Prostate gland (tissue), 2 donors: ENCODE data around the gene FHOD3. TPM values are rescaled to one million over a fixed set of nuclear protein-coding genes. Genes with fewer than 3 reads are reported as not detected.

Experiments used
- DNase-seq: peaks from one replicate; pipeline ENCODE4 v3.0.0-alpha.2; 2019; ENCODE audit warnings: low spot score
- H3K27ac ChIP-seq, 2 donors: fragments of 200-600 bp; sonication (generic); 2 replicates each; pipeline ENCODE4 v1.5.1; 2017 to 2019
- H3K27me3 ChIP-seq: fragments of 200-600 bp; sonication (generic); replicated peaks from 2 replicates; pipeline ENCODE4 v1.5.1; 2019; ENCODE audit not compliant: insufficient read depth
- H3K36me3 ChIP-seq, 2 donors: fragments of 200-600 bp; sonication (generic); 1 replicate in 1 of 2; 2 replicates in 1 of 2; pipeline versions ENCODE4 v1.5.1 to v1.8.1; 2017 to 2019
- H3K4me1 ChIP-seq: fragments of 200-600 bp; sonication (generic); replicated peaks from 2 replicates; pipeline ENCODE4 v1.5.1; 2019
- H3K4me3 ChIP-seq, 2 donors: fragments of 200-600 bp; sonication (generic); 2 replicates each; pipeline ENCODE4 v1.5.1; 2017 to 2019
- H3K9me3 ChIP-seq: fragments of 200-600 bp; sonication (generic); 2 replicates; pipeline ENCODE4 v1.5.1; 2017
- POLR2A ChIP-seq: fragments of 450-650 bp; IDR thresholded peaks from one replicate; pipeline ENCODE4 v1.6.1; 2016; ENCODE audit warnings: antibody characterized with exemption, mild to moderate bottlenecking
- POLR2AphosphoS5 ChIP-seq: sonication (generic); formaldehyde crosslinking; IDR thresholded peaks from one replicate; pipeline ENCODE4 v1.6.1; 2017; ENCODE audit warnings: antibody characterized with exemption
- WGBS: methylation state at CpG from one replicate; pipeline ENCODE4 v1.1.5; 2018; 5-methylcytosine and 5-hydroxymethylcytosine counted together
- intact Hi-C: fragments of 100-400 bp; cut with DNase I; formaldehyde crosslinking; loops from one replicate; pipeline ENCODE4 v1.14.2; 2022
- total RNA-seq, 2 donors: library from RNA; depleted of rRNA; stranded (reverse); fragments of >200 nt; gene quantifications; one replicate each; pipeline ENCODE4 v1.1.0, GENCODE V29; 2016
- TF ChIP-seq, protein P1 (sequence below), 4 experiments: fragments of 200-600 bp in 2 of 4; fragments of 450-650 bp in 2 of 4; sonication (generic) in 2 of 4; IDR thresholded peaks; 1 replicate in 3 of 4; 2 replicates in 1 of 4; pipeline ENCODE4 v1.5.1; 2016 to 2019; ENCODE audit warnings: antibody characterized with exemption in 4 of 4, mild to moderate bottlenecking in 2 of 4, moderate library complexity in 2 of 4

Gene FHOD3
- total RNA-seq, 2 donors from 2014 or later, result 25.1 to 52.5 TPM

DNA sequence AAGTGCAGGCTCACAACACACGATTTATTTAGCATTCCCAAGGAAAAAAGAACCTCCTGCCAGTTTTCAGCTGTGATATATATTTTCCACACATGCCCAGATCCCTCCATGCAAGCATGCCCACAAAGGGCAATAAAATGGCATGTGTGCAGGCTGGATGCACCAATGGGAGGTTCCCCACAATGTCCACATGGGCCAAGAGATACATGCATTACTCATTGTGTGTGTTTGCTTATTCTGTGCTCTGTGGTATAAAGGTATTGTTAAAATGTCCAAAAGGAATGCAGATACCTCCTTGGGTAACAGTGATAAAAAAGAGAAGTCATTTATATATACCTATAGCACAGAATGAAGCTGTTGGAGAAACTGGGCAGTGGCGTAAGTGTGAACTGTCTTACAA lies 207.4 kb downstream of the FHOD3 start:
- no peaks in the 10 kb centered on the region for H3K4me1 ChIP-seq
- H3K9me3 ChIP-seq, result no peaks in the 10 kb centered on the region
- H3K36me3 ChIP-seq, result no peaks in the 10 kb centered on the region
- intact Hi-C loops, result no loop called here
- no peaks in the 10 kb centered on the region for H3K27me3 ChIP-seq
- no peak for TF ChIP-seq POLR2A
- TF ChIP-seq, protein P1, sequence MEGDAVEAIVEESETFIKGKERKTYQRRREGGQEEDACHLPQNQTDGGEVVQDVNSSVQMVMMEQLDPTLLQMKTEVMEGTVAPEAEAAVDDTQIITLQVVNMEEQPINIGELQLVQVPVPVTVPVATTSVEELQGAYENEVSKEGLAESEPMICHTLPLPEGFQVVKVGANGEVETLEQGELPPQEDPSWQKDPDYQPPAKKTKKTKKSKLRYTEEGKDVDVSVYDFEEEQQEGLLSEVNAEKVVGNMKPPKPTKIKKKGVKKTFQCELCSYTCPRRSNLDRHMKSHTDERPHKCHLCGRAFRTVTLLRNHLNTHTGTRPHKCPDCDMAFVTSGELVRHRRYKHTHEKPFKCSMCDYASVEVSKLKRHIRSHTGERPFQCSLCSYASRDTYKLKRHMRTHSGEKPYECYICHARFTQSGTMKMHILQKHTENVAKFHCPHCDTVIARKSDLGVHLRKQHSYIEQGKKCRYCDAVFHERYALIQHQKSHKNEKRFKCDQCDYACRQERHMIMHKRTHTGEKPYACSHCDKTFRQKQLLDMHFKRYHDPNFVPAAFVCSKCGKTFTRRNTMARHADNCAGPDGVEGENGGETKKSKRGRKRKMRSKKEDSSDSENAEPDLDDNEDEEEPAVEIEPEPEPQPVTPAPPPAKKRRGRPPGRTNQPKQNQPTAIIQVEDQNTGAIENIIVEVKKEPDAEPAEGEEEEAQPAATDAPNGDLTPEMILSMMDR (IDR thresholded peaks at IDR 0.05), result no peak
- no peak for TF ChIP-seq POLR2AphosphoS5
- no peak overlapping the region for H3K4me3 ChIP-seq
- 80% methylated on average over 2 of the region's 2 CpGs for WGBS
- DNase-seq, result no peak
- H3K27ac ChIP-seq, result no peak overlapping the region

DNA sequence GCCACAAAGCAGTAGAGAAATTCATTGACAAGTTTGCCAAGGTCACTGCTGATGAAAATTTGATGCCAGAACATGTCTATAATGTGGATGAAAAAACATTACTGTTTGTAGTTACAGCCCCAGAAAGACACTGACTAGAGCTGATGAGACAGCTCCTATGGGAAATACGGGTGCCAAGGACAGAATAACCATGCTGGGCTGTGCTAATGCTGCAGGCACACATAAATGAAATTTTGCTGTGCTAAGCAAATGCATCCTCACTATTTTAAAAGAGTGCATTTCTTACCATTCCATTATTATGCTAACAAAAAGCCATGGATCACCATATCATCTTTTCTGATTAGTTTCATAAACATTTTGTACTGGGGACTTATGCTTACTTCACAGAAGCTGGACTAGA lies 208.2 kb downstream of the FHOD3 start:
- no peak for DNase-seq
- H3K36me3 ChIP-seq, result no peaks in the 10 kb centered on the region
- no peaks in the 10 kb centered on the region for H3K9me3 ChIP-seq
- 83% methylated on average over 1 of the region's 1 CpG for WGBS
- no peaks in the 10 kb centered on the region for H3K4me1 ChIP-seq
- intact Hi-C loops, result no loop called here
- no peak overlapping the region for H3K4me3 ChIP-seq
- H3K27ac ChIP-seq, result no peak overlapping the region
- H3K27me3 ChIP-seq, result no peaks in the 10 kb centered on the region
- TF ChIP-seq POLR2AphosphoS5 (no peak), POLR2A (no peak)
- TF ChIP-seq, protein P1 (IDR thresholded peaks at IDR 0.05), result no peak

DNA sequence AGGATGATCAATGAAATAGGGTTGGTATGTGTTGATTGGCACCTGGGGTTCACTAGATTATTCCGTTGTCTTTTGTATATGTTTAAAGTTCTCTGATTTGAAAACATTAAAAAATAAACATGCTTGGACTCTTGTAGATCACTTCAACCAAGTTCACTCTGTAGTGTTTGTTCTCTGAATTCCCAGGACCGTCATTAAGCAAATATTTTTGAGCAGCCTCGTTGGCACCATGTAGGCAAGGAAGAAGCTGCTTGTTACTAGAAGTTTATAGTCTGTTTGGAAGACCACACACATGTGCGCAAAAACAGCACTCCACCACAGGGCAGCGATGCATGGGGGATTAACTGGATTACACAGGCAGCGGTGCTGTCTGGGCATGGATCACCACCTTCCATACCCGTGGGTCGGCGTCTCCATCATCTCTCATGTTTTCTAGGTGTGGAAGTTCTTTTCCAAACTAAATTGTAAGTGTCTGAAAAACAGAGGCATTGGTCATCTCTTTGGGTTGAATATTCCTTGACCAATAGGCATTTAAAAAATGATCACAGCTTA lies 212.2 kb downstream of the FHOD3 start:
- Histone ChIP-seq H3K9me3 (no peaks in the 10 kb centered on the region), H3K4me1 (no peaks in the 10 kb centered on the region), H3K4me3 (no peak overlapping the region), H3K36me3 (no peaks in the 10 kb centered on the region), H3K27ac (no peak overlapping the region), H3K27me3 (no peaks in the 10 kb centered on the region)
- TF ChIP-seq POLR2AphosphoS5, result no peak
- no peak for TF ChIP-seq POLR2A
- TF ChIP-seq, protein P1 (IDR thresholded peaks at IDR 0.05), result no peak
- intact Hi-C loops, result no loop called here
- WGBS, result 54% methylated on average over 9 of the region's 9 CpGs
- no peak for DNase-seq

DNA sequence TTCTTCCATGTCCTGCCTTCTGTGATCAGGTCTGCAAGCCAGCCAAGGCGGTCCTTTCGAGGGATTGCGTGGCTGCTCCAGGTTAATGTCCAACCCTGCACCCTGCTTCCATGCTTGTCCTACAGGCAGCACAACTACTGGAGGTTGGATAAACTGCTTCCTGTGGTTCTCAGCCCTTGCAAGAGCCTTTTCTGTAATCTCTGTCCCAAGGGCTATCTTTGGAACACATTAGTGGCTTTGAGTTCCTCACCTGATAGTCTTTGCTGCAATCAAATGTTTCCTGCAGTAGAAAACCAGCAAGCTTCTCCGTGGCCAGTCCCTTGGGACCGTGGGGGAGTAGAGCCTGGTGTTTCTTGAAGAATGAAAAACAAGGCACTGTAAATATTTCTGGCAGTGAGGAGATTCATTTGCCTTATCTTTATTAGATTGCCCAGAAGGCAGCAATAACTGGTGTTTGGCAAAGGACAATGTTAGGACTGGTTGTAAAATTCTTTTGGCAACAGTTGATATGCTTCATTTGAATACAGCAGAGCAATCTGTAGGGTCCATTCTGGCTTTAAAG lies 214.4 kb downstream of the FHOD3 start:
- intact Hi-C loops, result no loop called here
- DNase-seq, result no peak
- 63% methylated on average over 5 of the region's 5 CpGs for WGBS
- no peaks in the 10 kb centered on the region for H3K36me3 ChIP-seq
- no peak overlapping the region for H3K4me3 ChIP-seq
- no peaks in the 10 kb centered on the region for H3K4me1 ChIP-seq
- no peaks in the 10 kb centered on the region for H3K27me3 ChIP-seq
- H3K9me3 ChIP-seq, result no peaks in the 10 kb centered on the region
- H3K27ac ChIP-seq, result no peak overlapping the region
- TF ChIP-seq POLR2A, result no peak
- TF ChIP-seq POLR2AphosphoS5, result peak; percentile 28

DNA sequence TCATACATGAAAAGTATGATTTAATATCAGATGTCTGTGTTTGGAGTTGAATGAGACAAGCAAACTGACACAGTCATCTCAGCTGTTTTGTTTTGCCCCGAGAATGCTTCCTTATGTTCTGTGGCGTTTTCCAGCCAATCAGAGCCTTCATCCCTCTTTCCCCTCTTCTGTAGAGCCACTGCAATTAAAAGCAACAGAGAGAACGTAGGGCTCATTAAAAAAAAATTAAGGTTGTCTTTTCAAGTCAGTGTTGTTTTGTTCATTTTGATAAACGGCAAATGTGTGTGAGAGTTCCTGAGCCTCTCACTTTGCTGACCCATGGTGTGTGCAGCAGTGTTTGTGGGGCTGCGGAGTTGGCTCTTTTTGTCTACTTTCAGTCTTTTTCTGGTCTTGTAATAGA lies 216.0 kb downstream of the FHOD3 start:
- Histone ChIP-seq H3K36me3 (no peaks in the 10 kb centered on the region), H3K9me3 (no peaks in the 10 kb centered on the region)

More for the DNA sequence above, 216.0 kb downstream of the FHOD3 start:
- 49% methylated on average over 5 of the region's 5 CpGs for WGBS
- no peak for TF ChIP-seq POLR2A
- TF ChIP-seq, protein P1 (IDR thresholded peaks at IDR 0.05), result no peak
- TF ChIP-seq POLR2AphosphoS5, result no peak
- Histone ChIP-seq H3K4me1 (no peaks in the 10 kb centered on the region), H3K4me3 (no peak overlapping the region), H3K27me3 (no peaks in the 10 kb centered on the region), H3K27ac (no peak overlapping the region)
- no peak for DNase-seq
- intact Hi-C loops, result no loop called here
